RPMI8226 (cell line): ENCODE results near the gene CTSK.
"Not testable (repeated sequence)": the region's sequence is repeated elsewhere in the genome, so short reads cannot be mapped to it uniquely, and the experiment has no call there.

Experiments used
- DNase-seq: peaks from one replicate; pipeline ENCODE4 v3.0.0-alpha.2; 2015

CTSK gene

GRCh38 chr1:150808121-150808520, at the start of gene CTSK:
CTSK (minus strand) TSS chr1:150808260; CDS start chr1:150806805, 1,455 bp downstream.
- no peak for DNase-seq

- not testable (repeated sequence) for DNase-seq
Observed at GRCh38 chr1:150852734-150853133, 44.7 kb upstream of the CTSK start.

GRCh38 chr1:150850801-150851362, 42.8 kb upstream of the CTSK start:
- DNase-seq: not testable (repeated sequence)

- DNase-seq: no peak
Observed at GRCh38 chr1:150846473-150847146, 38.5 kb upstream of the CTSK start.

- no peak for DNase-seq
Observed at GRCh38 chr1:150843474-150843873, 35.4 kb upstream of the CTSK start.

GRCh38 chr1:150842964-150843363, 34.9 kb upstream of the CTSK start:
- no peak for DNase-seq

- no peak for DNase-seq
Observed at GRCh38 chr1:150842343-150842742, 34.3 kb upstream of the CTSK start.

GRCh38 chr1:150841626-150842025, 33.6 kb upstream of the CTSK start:
- no peak for DNase-seq

- DNase-seq: not testable (repeated sequence)
Observed at GRCh38 chr1:150840850-150841249, 32.8 kb upstream of the CTSK start.

GRCh38 chr1:150836129-150836773, 28.2 kb upstream of the CTSK start:
- DNase-seq: no peak

GRCh38 chr1:150833961-150834360, 25.9 kb upstream of the CTSK start:
- DNase-seq: not testable (repeated sequence)

- no peak for DNase-seq
Observed at GRCh38 chr1:150832597-150832996, 24.5 kb upstream of the CTSK start.

GRCh38 chr1:150829751-150830150, 21.7 kb upstream of the CTSK start:
- no peak for DNase-seq

- no peak for DNase-seq
Observed at GRCh38 chr1:150826299-150826698, 18.2 kb upstream of the CTSK start.

- no peak for DNase-seq
Observed at GRCh38 chr1:150820730-150821512, 12.9 kb upstream of the CTSK start.

GRCh38 chr1:150815871-150816270, 7.8 kb upstream of the CTSK start:
- DNase-seq: no peak

- DNase-seq: peak; percentile 61
Observed at GRCh38 chr1:150813028-150813707, 5.1 kb upstream of the CTSK start.

- DNase-seq: no peak
Observed at GRCh38 chr1:150810958-150811659, 3.0 kb upstream of the CTSK start.

GRCh38 chr1:150809651-150810050, 1.6 kb upstream of the CTSK start:
- DNase-seq: no peak

- no peak for DNase-seq
Observed at GRCh38 chr1:150808846-150809245, 786 bp upstream of the CTSK start.

GRCh38 chr1:150807249-150808023, 624 bp downstream of the CTSK start:
- no peak for DNase-seq
